HepG2 (cell line): Measurements from ENCODE around the gene CARMIL1. TPM values are rescaled to one million over a fixed set of nuclear protein-coding genes. Genes with fewer than 3 reads are reported as not detected.

Experiments used
- ATAC-seq: fragments of 200-7000 bp; cut with Tn5 transposase; 3 replicates; pipeline ENCODE4 v1.9.1; 2020; ENCODE audit warnings: mild to moderate bottlenecking, moderate library complexity
- BruUV-seq: library from RNA; stranded (reverse); fragments of 400-500 nt; replicated peaks from 2 replicates; lab custom pipeline; 2021; lab: Mats Ljungman, UMichigan
- CTCF ChIA-PET: fragments of 300-600 bp; formaldehyde crosslinking; extraction: SDS; loops from one replicate; lab custom pipeline; 2021; ENCODE audit warnings: low total read pairs, inconsistent platforms, low intra/inter-chr PET ratio; lab: Yijun Ruan, JAX
- POLR2A ChIA-PET: fragments of 350-600 bp; sonication (Branson Sonifier 250); formaldehyde crosslinking; loops from one replicate; lab custom pipeline; 2020; ENCODE audit warnings: antibody characterized with exemption, inconsistent platforms; lab: Yijun Ruan, JAX
- DNase-seq: peaks from one replicate; pipeline ENCODE4 v3.0.0-alpha.2; 2015; ENCODE audit warnings: low spot score
- FAIRE-seq: peaks from 3 replicates; lab custom pipeline; 2011; peaks lifted over from hg19 to GRCh38; lab: Jason Lieb, UNC
- H2AFZ ChIP-seq: one replicate; pipeline ENCODE4 v1.6.1; 2011; ENCODE audit warnings: low read length, inconsistent platforms
- H3K27ac ChIP-seq: fragments of 300-600 bp; 3 replicates; pipeline ENCODE4 v1.8.0; 2011; ENCODE audit warnings: mixed run types, mild to moderate bottlenecking, mixed read lengths, low read length, inconsistent platforms; ENCODE audit not compliant: insufficient read depth; ENCODE audit errors: extremely low read length
- H3K27me3 ChIP-seq, 2 experiments: fragments of 200-600 bp in 1 of 2; 2 replicates in 1 of 2; 3 replicates in 1 of 2; pipeline versions ENCODE4 v1.6.0 to v1.8.0; 2011; ENCODE audit warnings: low read length in 2 of 2, mild to moderate bottlenecking in 2 of 2, moderate library complexity in 2 of 2, inconsistent platforms in 1 of 2; ENCODE audit not compliant: insufficient read depth in 2 of 2, control insufficient read depth in 1 of 2
- H3K36me3 ChIP-seq, 2 experiments: fragments of 200-600 bp in 1 of 2; replicated peaks in 1 of 2; 2 replicates in 1 of 2; 3 replicates in 1 of 2; pipeline versions ENCODE4 v1.5.1 to v1.8.0; 2011; ENCODE audit warnings: low read length in 2 of 2, inconsistent platforms in 1 of 2; ENCODE audit not compliant: insufficient read depth in 2 of 2, control insufficient read depth in 1 of 2
- H3K4me1 ChIP-seq: 2 replicates; pipeline ENCODE4 v1.5.1; 2012; ENCODE audit warnings: low read length, inconsistent platforms; ENCODE audit not compliant: insufficient read depth
- H3K4me2 ChIP-seq: 2 replicates; pipeline ENCODE4 v1.6.0; 2011; ENCODE audit warnings: low read depth, low read length, inconsistent platforms
- H3K4me3 ChIP-seq, 3 experiments: fragments of 200-600 bp in 1 of 3; sonication (generic), shearing (Covaris generic) in 1 of 3; replicated peaks in 1 of 3; 2 replicates each; pipeline ENCODE4 v1.5.1; 2011 to 2016; ENCODE audit warnings: low read length in 3 of 3, inconsistent platforms in 2 of 3, low read depth in 2 of 3, mild to moderate bottlenecking in 2 of 3, control low read depth in 1 of 3, mixed read lengths in 1 of 3; ENCODE audit not compliant: insufficient read depth in 1 of 3
- H3K79me2 ChIP-seq: one replicate; pipeline ENCODE4 v1.6.1; 2011; ENCODE audit warnings: low read length, inconsistent platforms; ENCODE audit not compliant: insufficient read depth
- H3K9ac ChIP-seq: 2 replicates; pipeline ENCODE4 v1.6.0; 2011; ENCODE audit warnings: mild to moderate bottlenecking, low read depth, low read length, inconsistent platforms; ENCODE audit not compliant: insufficient read depth
- H3K9me3 ChIP-seq: 2 replicates; pipeline ENCODE4 v1.5.1; 2012; ENCODE audit warnings: mild to moderate bottlenecking, low read length
- H4K20me1 ChIP-seq: 2 replicates; pipeline ENCODE4 v1.6.0; 2011; ENCODE audit warnings: inconsistent platforms, mild to moderate bottlenecking, low read length, moderate library complexity; ENCODE audit not compliant: insufficient read depth
- ATF7 ChIP-seq, 2 experiments: fragments of 450-650 bp in 1 of 2; sonication (generic) in 1 of 2; formaldehyde crosslinking in 1 of 2; IDR thresholded peaks; 2 replicates each; pipeline versions ENCODE4 v1.4.0 to v1.6.1; 2016 to 2020; ENCODE audit warnings: antibody characterized with exemption in 1 of 2, mild to moderate bottlenecking in 1 of 2, missing genetic modification reagents in 1 of 2
- FOXA1 ChIP-seq, 2 experiments: fragments of 450-650 bp in 1 of 2; sonication (generic) in 1 of 2; formaldehyde crosslinking in 1 of 2; IDR thresholded peaks; 2 replicates each; pipeline versions ENCODE4 v1.4.0 to v1.6.1; 2016 to 2020; ENCODE audit warnings: missing genetic modification reagents in 1 of 2
- GLMP ChIP-seq: sonication (generic); formaldehyde crosslinking; IDR thresholded peaks from 2 replicates; pipeline ENCODE4 v1.9.0; 2021; ENCODE audit warnings: missing genetic modification reagents, mild to moderate bottlenecking, borderline replicate concordance
- GPN1 ChIP-seq: sonication (generic); formaldehyde crosslinking; IDR thresholded peaks from 2 replicates; pipeline ENCODE4 v1.5.1; 2020; ENCODE audit warnings: missing genetic modification reagents, borderline replicate concordance
- GRHL1 ChIP-seq: sonication (generic); formaldehyde crosslinking; conservative IDR thresholded peaks from 2 replicates; pipeline ENCODE4 v1.8.0; 2022; ENCODE audit warnings: missing genetic modification reagents
- HOXA7 ChIP-seq: sonication (generic); formaldehyde crosslinking; IDR thresholded peaks from 2 replicates; pipeline ENCODE4 v1.8.1; 2022; ENCODE audit warnings: mild to moderate bottlenecking, missing genetic modification reagents, moderate library complexity
- JUNB ChIP-seq: sonication (generic); formaldehyde crosslinking; IDR thresholded peaks from 2 replicates; pipeline ENCODE4 v1.8.0; 2022; ENCODE audit warnings: missing genetic modification reagents, mild to moderate bottlenecking, borderline replicate concordance
- MLXIP ChIP-seq: sonication (generic); formaldehyde crosslinking; IDR thresholded peaks from 2 replicates; pipeline ENCODE4 v1.9.0; 2021; ENCODE audit warnings: missing genetic modification reagents, borderline replicate concordance
- RAD51 ChIP-seq: fragments of 450-650 bp; IDR thresholded peaks from 2 replicates; pipeline ENCODE4 v1.6.1; 2016; ENCODE audit warnings: borderline replicate concordance
- ZNF761 ChIP-seq: sonication (generic); formaldehyde crosslinking; conservative IDR thresholded peaks from 2 replicates; pipeline ENCODE4 v1.4.0; 2020; ENCODE audit warnings: mild to moderate bottlenecking, missing genetic modification reagents
- ZSCAN29 ChIP-seq: sonication (generic); formaldehyde crosslinking; conservative IDR thresholded peaks from 2 replicates; pipeline ENCODE4 v1.4.0; 2020; ENCODE audit warnings: mild to moderate bottlenecking, missing genetic modification reagents
- WGBS: methylation state at CpG from one replicate; pipeline ENCODE4 v1.1.6; 2017; ENCODE audit warnings: low lambda C conversion rate; 5-methylcytosine and 5-hydroxymethylcytosine counted together
- in situ Hi-C: cut with HindIII; loops from 2 replicates; pipeline ENCODE4 v1.10.0; 2017; ENCODE audit warnings: low pct_unique_long_range_greater_than_20kb; ENCODE audit not compliant: extremely low pct_ligation_motif_present
- intact Hi-C: fragments of 100-400 bp; cut with micrococcal nuclease; formaldehyde crosslinking; loops from one replicate; pipeline ENCODE4 v1.10.0; 2022; ENCODE audit not compliant: unreplicated experiment
- polyA plus RNA-seq, 8 experiments: library from polyadenylated mRNA; depleted of rRNA in 3 of 8; stranded (reverse) in 7 of 8; unstranded in 1 of 8; fragments of >200 nt; fragmentation: Illumina TruSeq in 4 of 8; extraction: Trizol in 4 of 8; gene quantifications; 2 replicates each; pipeline versions ENCODE4 v1.2.1 to v1.2.3, GENCODE V29; 2011 to 2016; ENCODE audit warnings: low read depth in 4 of 8, missing spikeins in 1 of 8, mixed read lengths in 1 of 8; ENCODE audit not compliant: insufficient read depth in 1 of 8
- total RNA-seq, 5 experiments: library from RNA; depleted of rRNA; stranded (reverse); fragments of >200 nt; fragmentation: Illumina TruSeq; extraction: Trizol; gene quantifications; 2 replicates each; pipeline ENCODE4 v1.2.3, GENCODE V29; 2016; ENCODE audit warnings: low read depth in 1 of 5
- TF ChIP-seq, protein P1 (sequence below): sonication (generic); formaldehyde crosslinking; IDR thresholded peaks from 2 replicates; pipeline ENCODE4 v1.4.0; 2020; ENCODE audit warnings: mild to moderate bottlenecking, missing genetic modification reagents

CARMIL1 gene
- total and polyA plus RNA-seq, 2 of the 13 experiments (the other 11 are each of a cell fraction or from before 2014, with no cell fraction given): 1.8 to 2.6 TPM

DNA sequence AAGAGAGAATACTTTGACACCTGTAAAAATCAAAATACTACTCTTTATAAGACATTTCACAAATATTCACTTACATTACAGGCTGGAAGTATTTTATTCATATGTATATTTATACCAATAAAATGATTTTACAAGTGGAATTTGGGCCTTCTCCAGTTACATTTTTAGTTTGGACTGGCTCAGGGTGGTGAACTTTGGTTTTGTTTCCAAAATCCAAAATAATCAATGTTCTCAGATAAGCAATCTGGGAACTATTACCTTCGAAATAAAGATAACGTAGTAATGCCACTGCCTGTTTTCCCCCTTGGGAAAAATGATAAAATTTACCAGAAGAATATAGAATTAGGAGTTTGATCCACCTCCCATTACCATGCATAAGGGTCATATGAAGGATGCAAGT lies 341.2 kb downstream of the CARMIL1 start:
- no peak overlapping the region for H3K27ac ChIP-seq
- H3K36me3 ChIP-seq: no peaks in the 10 kb centered on the region
- H3K4me1 ChIP-seq: peaks cover 14% of the 10 kb centered on the region
- ATAC-seq (no peak), FAIRE-seq (no peak), DNase-seq (no peak)
- no peaks in the 10 kb centered on the region for H3K79me2 ChIP-seq
- 67% methylated on average over 2 of the region's 2 CpGs for WGBS
- H3K27me3 ChIP-seq: no peaks in the 10 kb centered on the region
- no peak overlapping the region for H3K9ac ChIP-seq
- no peak overlapping the region for H3K4me2 ChIP-seq
- intact Hi-C loops: no loop called here
- BruUV-seq: no TSS peak
- in situ Hi-C loops: no loop called here
- ChIA-PET POLR2A (no interaction called here), CTCF (no interaction called here)
- H4K20me1 ChIP-seq: no peaks in the 10 kb centered on the region
- no peaks in the 10 kb centered on the region for H3K9me3 ChIP-seq
- no peak overlapping the region for H3K4me3 ChIP-seq
- H2AFZ ChIP-seq: no peak overlapping the region
- TF ChIP-seq HOXA7 (CRISPR knock-in tag) (no peak), GLMP (CRISPR knock-in tag) (no peak), FOXA1 (IDR thresholded peaks at IDR 0.05) (no peak), FOXA1 (CRISPR knock-in tag; IDR thresholded peaks at IDR 0.05) (no peak), ATF7 (IDR thresholded peaks at IDR 0.05) (no peak), ATF7 (CRISPR knock-in tag; IDR thresholded peaks at IDR 0.05) (no peak), JUNB (CRISPR knock-in tag) (no peak), ZSCAN29 (CRISPR knock-in tag) (no peak), GPN1 (no peak), RAD51 (no peak), MLXIP (no peak), GRHL1 (CRISPR knock-in tag) (no peak), ZNF761 (no peak)
- TF ChIP-seq, protein P1, sequence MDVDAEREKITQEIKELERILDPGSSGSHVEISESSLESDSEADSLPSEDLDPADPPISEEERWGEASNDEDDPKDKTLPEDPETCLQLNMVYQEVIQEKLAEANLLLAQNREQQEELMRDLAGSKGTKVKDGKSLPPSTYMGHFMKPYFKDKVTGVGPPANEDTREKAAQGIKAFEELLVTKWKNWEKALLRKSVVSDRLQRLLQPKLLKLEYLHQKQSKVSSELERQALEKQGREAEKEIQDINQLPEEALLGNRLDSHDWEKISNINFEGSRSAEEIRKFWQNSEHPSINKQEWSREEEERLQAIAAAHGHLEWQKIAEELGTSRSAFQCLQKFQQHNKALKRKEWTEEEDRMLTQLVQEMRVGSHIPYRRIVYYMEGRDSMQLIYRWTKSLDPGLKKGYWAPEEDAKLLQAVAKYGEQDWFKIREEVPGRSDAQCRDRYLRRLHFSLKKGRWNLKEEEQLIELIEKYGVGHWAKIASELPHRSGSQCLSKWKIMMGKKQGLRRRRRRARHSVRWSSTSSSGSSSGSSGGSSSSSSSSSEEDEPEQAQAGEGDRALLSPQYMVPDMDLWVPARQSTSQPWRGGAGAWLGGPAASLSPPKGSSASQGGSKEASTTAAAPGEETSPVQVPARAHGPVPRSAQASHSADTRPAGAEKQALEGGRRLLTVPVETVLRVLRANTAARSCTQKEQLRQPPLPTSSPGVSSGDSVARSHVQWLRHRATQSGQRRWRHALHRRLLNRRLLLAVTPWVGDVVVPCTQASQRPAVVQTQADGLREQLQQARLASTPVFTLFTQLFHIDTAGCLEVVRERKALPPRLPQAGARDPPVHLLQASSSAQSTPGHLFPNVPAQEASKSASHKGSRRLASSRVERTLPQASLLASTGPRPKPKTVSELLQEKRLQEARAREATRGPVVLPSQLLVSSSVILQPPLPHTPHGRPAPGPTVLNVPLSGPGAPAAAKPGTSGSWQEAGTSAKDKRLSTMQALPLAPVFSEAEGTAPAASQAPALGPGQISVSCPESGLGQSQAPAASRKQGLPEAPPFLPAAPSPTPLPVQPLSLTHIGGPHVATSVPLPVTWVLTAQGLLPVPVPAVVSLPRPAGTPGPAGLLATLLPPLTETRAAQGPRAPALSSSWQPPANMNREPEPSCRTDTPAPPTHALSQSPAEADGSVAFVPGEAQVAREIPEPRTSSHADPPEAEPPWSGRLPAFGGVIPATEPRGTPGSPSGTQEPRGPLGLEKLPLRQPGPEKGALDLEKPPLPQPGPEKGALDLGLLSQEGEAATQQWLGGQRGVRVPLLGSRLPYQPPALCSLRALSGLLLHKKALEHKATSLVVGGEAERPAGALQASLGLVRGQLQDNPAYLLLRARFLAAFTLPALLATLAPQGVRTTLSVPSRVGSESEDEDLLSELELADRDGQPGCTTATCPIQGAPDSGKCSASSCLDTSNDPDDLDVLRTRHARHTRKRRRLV (CRISPR knock-in tag): no peak
